HepG2 (cell line): ENCODE results near the gene VPS52. TPM values are rescaled to one million over a fixed set of nuclear protein-coding genes. Genes with fewer than 3 reads are reported as not detected.
A peak's percentile ranks its signal among the peaks of the same experiment; 100 is the strongest.

Source experiments
- ATAC-seq: fragments of 200-7000 bp; cut with Tn5 transposase; 3 replicates; pipeline ENCODE4 v1.9.1; 2020; ENCODE audit warnings: mild to moderate bottlenecking, moderate library complexity
- BruUV-seq: library from RNA; stranded (reverse); fragments of 400-500 nt; replicated peaks from 2 replicates; lab custom pipeline; 2021; lab: Mats Ljungman, UMichigan
- CTCF ChIA-PET: fragments of 300-600 bp; formaldehyde crosslinking; extraction: SDS; loops from one replicate; lab custom pipeline; 2021; ENCODE audit warnings: low total read pairs, inconsistent platforms, low intra/inter-chr PET ratio; lab: Yijun Ruan, JAX
- POLR2A ChIA-PET: fragments of 350-600 bp; sonication (Branson Sonifier 250); formaldehyde crosslinking; loops from one replicate; lab custom pipeline; 2020; ENCODE audit warnings: antibody characterized with exemption, inconsistent platforms; lab: Yijun Ruan, JAX
- DNase-seq: peaks from one replicate; pipeline ENCODE4 v3.0.0-alpha.2; 2015; ENCODE audit warnings: low spot score
- FAIRE-seq: peaks from 3 replicates; lab custom pipeline; 2011; peaks lifted over from hg19 to GRCh38; lab: Jason Lieb, UNC
- H2AFZ ChIP-seq: one replicate; pipeline ENCODE4 v1.6.1; 2011; ENCODE audit warnings: low read length, inconsistent platforms
- H3K27ac ChIP-seq: fragments of 300-600 bp; 3 replicates; pipeline ENCODE4 v1.8.0; 2011; ENCODE audit warnings: mixed run types, mild to moderate bottlenecking, mixed read lengths, low read length, inconsistent platforms; ENCODE audit not compliant: insufficient read depth; ENCODE audit errors: extremely low read length
- H3K27me3 ChIP-seq, 2 experiments: fragments of 200-600 bp in 1 of 2; 2 replicates in 1 of 2; 3 replicates in 1 of 2; pipeline versions ENCODE4 v1.6.0 to v1.8.0; 2011; ENCODE audit warnings: low read length in 2 of 2, mild to moderate bottlenecking in 2 of 2, moderate library complexity in 2 of 2, inconsistent platforms in 1 of 2; ENCODE audit not compliant: insufficient read depth in 2 of 2, control insufficient read depth in 1 of 2
- H3K36me3 ChIP-seq, 2 experiments: fragments of 200-600 bp in 1 of 2; replicated peaks in 1 of 2; 2 replicates in 1 of 2; 3 replicates in 1 of 2; pipeline versions ENCODE4 v1.5.1 to v1.8.0; 2011; ENCODE audit warnings: low read length in 2 of 2, inconsistent platforms in 1 of 2; ENCODE audit not compliant: insufficient read depth in 2 of 2, control insufficient read depth in 1 of 2
- H3K4me1 ChIP-seq: 2 replicates; pipeline ENCODE4 v1.5.1; 2012; ENCODE audit warnings: low read length, inconsistent platforms; ENCODE audit not compliant: insufficient read depth
- H3K4me2 ChIP-seq: 2 replicates; pipeline ENCODE4 v1.6.0; 2011; ENCODE audit warnings: low read depth, low read length, inconsistent platforms
- H3K4me3 ChIP-seq, 3 experiments: fragments of 200-600 bp in 1 of 3; sonication (generic), shearing (Covaris generic) in 1 of 3; replicated peaks in 1 of 3; 2 replicates each; pipeline ENCODE4 v1.5.1; 2011 to 2016; ENCODE audit warnings: low read length in 3 of 3, inconsistent platforms in 2 of 3, low read depth in 2 of 3, mild to moderate bottlenecking in 2 of 3, control low read depth in 1 of 3, mixed read lengths in 1 of 3; ENCODE audit not compliant: insufficient read depth in 1 of 3
- H3K79me2 ChIP-seq: one replicate; pipeline ENCODE4 v1.6.1; 2011; ENCODE audit warnings: low read length, inconsistent platforms; ENCODE audit not compliant: insufficient read depth
- H3K9ac ChIP-seq: 2 replicates; pipeline ENCODE4 v1.6.0; 2011; ENCODE audit warnings: mild to moderate bottlenecking, low read depth, low read length, inconsistent platforms; ENCODE audit not compliant: insufficient read depth
- H3K9me3 ChIP-seq: 2 replicates; pipeline ENCODE4 v1.5.1; 2012; ENCODE audit warnings: mild to moderate bottlenecking, low read length
- H4K20me1 ChIP-seq: 2 replicates; pipeline ENCODE4 v1.6.0; 2011; ENCODE audit warnings: inconsistent platforms, mild to moderate bottlenecking, low read length, moderate library complexity; ENCODE audit not compliant: insufficient read depth
- ETS1 ChIP-seq: sonication (generic); formaldehyde crosslinking; IDR thresholded peaks from 2 replicates; pipeline ENCODE4 v1.4.0; 2020; ENCODE audit warnings: missing genetic modification reagents
- HDAC2 ChIP-seq: sonication (generic); formaldehyde crosslinking; IDR thresholded peaks from 2 replicates; pipeline ENCODE4 v1.4.0; 2020; ENCODE audit warnings: missing genetic modification reagents
- ISL2 ChIP-seq: sonication (generic); formaldehyde crosslinking; IDR thresholded peaks from 2 replicates; pipeline ENCODE4 v1.5.0; 2020; ENCODE audit warnings: missing genetic modification reagents
- KMT2A ChIP-seq: sonication (generic); formaldehyde crosslinking; IDR thresholded peaks from 2 replicates; pipeline ENCODE4 v1.4.0; 2020; ENCODE audit warnings: missing genetic modification reagents
- PPARG ChIP-seq: conservative IDR thresholded peaks from 2 replicates; pipeline ENCODE4 v1.6.1; 2016; ENCODE audit warnings: missing biosample characterization, missing genetic modification reagents
- PREB ChIP-seq: sonication (generic); formaldehyde crosslinking; IDR thresholded peaks from 2 replicates; pipeline ENCODE4 v1.4.0; 2020; ENCODE audit warnings: missing genetic modification reagents
- SIX1 ChIP-seq: sonication (generic); formaldehyde crosslinking; IDR thresholded peaks from 2 replicates; pipeline ENCODE4 v1.4.0; 2020; ENCODE audit warnings: missing genetic modification reagents, borderline replicate concordance
- ZC3H13 ChIP-seq: sonication (generic); formaldehyde crosslinking; IDR thresholded peaks from 2 replicates; pipeline ENCODE4 v1.8.1; 2023; ENCODE audit warnings: mild to moderate bottlenecking, missing genetic modification reagents, moderate library complexity
- ZC3H4 ChIP-seq: sonication (generic); formaldehyde crosslinking; IDR thresholded peaks from 2 replicates; pipeline ENCODE4 v1.4.0; 2020; ENCODE audit warnings: missing genetic modification reagents, borderline replicate concordance
- ZFP90 ChIP-seq: sonication (generic); formaldehyde crosslinking; IDR thresholded peaks from 2 replicates; pipeline ENCODE4 v1.8.0; 2022; ENCODE audit warnings: missing genetic modification reagents, mild to moderate bottlenecking, inconsistent platforms, borderline replicate concordance
- ZNF17 ChIP-seq: sonication (generic); formaldehyde crosslinking; IDR thresholded peaks from 2 replicates; pipeline ENCODE4 v1.5.0; 2020; ENCODE audit warnings: mild to moderate bottlenecking, missing genetic modification reagents
- ZNF232 ChIP-seq: sonication (generic); formaldehyde crosslinking; IDR thresholded peaks from 2 replicates; pipeline ENCODE4 v1.4.0; 2020; ENCODE audit warnings: missing genetic modification reagents, borderline replicate concordance
- WGBS: methylation state at CpG from one replicate; pipeline ENCODE4 v1.1.6; 2017; ENCODE audit warnings: low lambda C conversion rate; 5-methylcytosine and 5-hydroxymethylcytosine counted together
- in situ Hi-C: cut with HindIII; loops from 2 replicates; pipeline ENCODE4 v1.10.0; 2017; ENCODE audit warnings: low pct_unique_long_range_greater_than_20kb; ENCODE audit not compliant: extremely low pct_ligation_motif_present
- intact Hi-C: fragments of 100-400 bp; cut with micrococcal nuclease; formaldehyde crosslinking; loops from one replicate; pipeline ENCODE4 v1.10.0; 2022; ENCODE audit not compliant: unreplicated experiment
- polyA plus RNA-seq, 8 experiments: library from polyadenylated mRNA; depleted of rRNA in 3 of 8; stranded (reverse) in 7 of 8; unstranded in 1 of 8; fragments of >200 nt; fragmentation: Illumina TruSeq in 4 of 8; extraction: Trizol in 4 of 8; gene quantifications; 2 replicates each; pipeline versions ENCODE4 v1.2.1 to v1.2.3, GENCODE V29; 2011 to 2016; ENCODE audit warnings: low read depth in 4 of 8, missing spikeins in 1 of 8, mixed read lengths in 1 of 8; ENCODE audit not compliant: insufficient read depth in 1 of 8
- total RNA-seq, 5 experiments: library from RNA; depleted of rRNA; stranded (reverse); fragments of >200 nt; fragmentation: Illumina TruSeq; extraction: Trizol; gene quantifications; 2 replicates each; pipeline ENCODE4 v1.2.3, GENCODE V29; 2016; ENCODE audit warnings: low read depth in 1 of 5
- TF ChIP-seq, protein P1 (sequence below): sonication (generic); formaldehyde crosslinking; IDR thresholded peaks from 2 replicates; pipeline ENCODE4 v1.4.0; 2020; ENCODE audit warnings: mild to moderate bottlenecking, missing genetic modification reagents
- TF ChIP-seq, protein P2 (sequence below), 2 experiments: IDR thresholded peaks; 2 replicates each; pipeline ENCODE4 v1.6.1; 2011 to 2012; ENCODE audit warnings: low read length in 2 of 2, borderline replicate concordance in 1 of 2, low read depth in 1 of 2, mild to moderate bottlenecking in 1 of 2, moderate library complexity in 1 of 2

Gene VPS52
- total and polyA plus RNA-seq, 2 of the 13 experiments (the other 11 are each of a cell fraction or from before 2014, with no cell fraction given): 48.9 to 85.5 TPM

DNA sequence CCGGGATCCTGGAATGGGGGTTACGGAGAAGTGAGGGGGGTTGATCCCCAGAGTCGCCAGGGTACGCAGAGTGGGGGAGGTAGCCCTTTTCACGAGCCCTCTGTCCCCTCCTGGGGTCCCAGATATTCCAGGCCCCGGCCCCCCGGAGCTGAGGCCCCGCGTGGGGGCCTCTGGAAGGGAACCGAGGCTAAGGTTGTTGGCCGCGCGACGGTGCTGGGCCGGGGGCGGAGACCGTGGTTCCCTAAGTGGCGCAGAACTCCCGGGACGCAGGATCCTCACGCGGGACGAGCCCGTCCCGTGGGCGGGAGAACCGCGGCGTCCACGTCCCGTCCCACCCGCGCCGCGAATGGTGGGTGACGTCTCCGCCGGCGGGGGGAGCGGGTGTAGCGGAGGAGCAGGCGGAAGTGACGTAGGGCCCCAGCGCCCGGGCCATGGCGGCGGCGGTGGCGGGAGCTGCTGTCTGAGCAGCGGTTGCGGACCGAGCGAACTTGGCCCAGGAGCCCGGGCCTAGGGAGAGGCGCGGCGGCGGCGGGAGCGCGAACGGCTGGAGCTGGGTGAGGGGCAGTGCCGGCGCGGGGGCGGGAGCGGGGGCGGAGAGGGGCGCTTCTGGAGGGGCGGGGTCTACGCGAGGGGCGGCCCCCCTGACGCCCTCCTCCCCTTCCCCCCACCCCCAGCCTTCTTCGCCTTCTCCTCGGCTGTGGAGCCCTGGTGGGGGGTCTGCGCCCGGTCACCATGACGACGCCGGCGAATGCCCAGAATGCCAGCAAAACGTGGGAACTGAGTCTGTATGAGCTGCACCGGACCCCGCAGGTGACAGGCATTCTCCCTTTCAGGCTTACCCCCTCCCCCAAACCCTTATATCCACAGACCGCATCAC is 63.3 kb downstream of the VPS52 start, which contains the start of gene RING1 (continued):
- TF ChIP-seq, protein P1, sequence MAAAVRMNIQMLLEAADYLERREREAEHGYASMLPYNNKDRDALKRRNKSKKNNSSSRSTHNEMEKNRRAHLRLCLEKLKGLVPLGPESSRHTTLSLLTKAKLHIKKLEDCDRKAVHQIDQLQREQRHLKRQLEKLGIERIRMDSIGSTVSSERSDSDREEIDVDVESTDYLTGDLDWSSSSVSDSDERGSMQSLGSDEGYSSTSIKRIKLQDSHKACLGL (CRISPR knock-in tag): peak; percentile 92
- TF ChIP-seq KMT2A (CRISPR knock-in tag) (peak; percentile 90), ZNF232 (CRISPR knock-in tag) (peak; percentile 53; the same call in 1 of the 2 replicates), PREB (CRISPR knock-in tag) (no peak)

DNA sequence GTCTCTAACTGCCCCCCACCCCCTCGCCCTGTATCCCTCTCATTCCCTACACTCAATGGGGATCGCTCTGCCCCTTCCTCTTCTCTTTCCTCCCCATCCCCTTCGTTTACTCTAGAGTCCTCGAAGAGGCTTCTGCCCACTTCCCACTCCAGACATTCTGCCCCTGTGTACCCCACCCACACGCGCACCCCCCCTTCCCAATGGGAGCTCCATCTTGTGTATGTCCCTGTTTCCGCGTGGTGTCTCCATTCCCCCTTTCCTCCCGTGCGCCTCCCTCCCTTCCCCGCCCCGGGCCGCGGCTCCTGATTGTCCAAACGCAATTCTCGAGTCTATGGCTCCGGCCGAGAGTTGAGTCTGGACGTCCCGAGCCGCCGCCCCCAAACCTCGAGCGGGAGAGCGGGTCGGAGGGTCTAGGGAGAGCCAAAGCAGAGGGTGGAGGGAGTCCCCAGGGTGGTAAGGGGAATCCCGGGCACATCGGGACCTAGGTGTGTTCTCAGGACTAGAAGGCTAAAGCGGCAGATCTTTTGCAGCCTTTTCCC is 64.1 kb downstream of the VPS52 start:
- H3K9ac ChIP-seq: peak overlapping the region; percentile 94
- BruUV-seq: TSS peak; percentile 99
- POLR2A ChIA-PET: interaction anchor here (1.0 to 3.2 kb wide), 11 partner anchors 8 to 236 kb away, joined by 3 to 33 read pairs (median 8); partner anchors contain the start of genes PFDN6, RPS18, VPS52 and ZBTB22
- peaks cover 6 to 24% of the 10 kb centered on the region in 2 experiments for H3K36me3 ChIP-seq
- CTCF ChIA-PET: no interaction called here
- WGBS: 9% methylated on average over 28 of the region's 29 CpGs
- peak overlapping the region; percentile 6 for H2AFZ ChIP-seq
- ATAC-seq (peak; percentile 8), FAIRE-seq (no peak), DNase-seq (no peak)
- H3K27ac ChIP-seq: peak overlapping the region; percentile 76
- no peaks in the 10 kb centered on the region for H3K9me3 ChIP-seq
- peaks cover 21% of the 10 kb centered on the region for H3K79me2 ChIP-seq
- peak overlapping the region; percentile 87 for H3K4me2 ChIP-seq
- peaks cover 58% of the 10 kb centered on the region for H3K4me1 ChIP-seq
- in situ Hi-C loops: loop anchor here (10.0 kb wide), 1 partner anchor 207 kb away; the partner anchor contains the start of genes CUTA and PHF1
- intact Hi-C loops: no loop called here
- peaks cover 10% of the 10 kb centered on the region; the same call in 1 of the 2 replicates for H4K20me1 ChIP-seq
- H3K27me3 ChIP-seq: no peaks in the 10 kb centered on the region; a peak in 1 of 5 replicates
- peak overlapping the region; percentile 90 to 93 (median 91) for H3K4me3 ChIP-seq
- no peak for TF ChIP-seq ZNF17 (CRISPR knock-in tag)
- TF ChIP-seq, protein P2, sequence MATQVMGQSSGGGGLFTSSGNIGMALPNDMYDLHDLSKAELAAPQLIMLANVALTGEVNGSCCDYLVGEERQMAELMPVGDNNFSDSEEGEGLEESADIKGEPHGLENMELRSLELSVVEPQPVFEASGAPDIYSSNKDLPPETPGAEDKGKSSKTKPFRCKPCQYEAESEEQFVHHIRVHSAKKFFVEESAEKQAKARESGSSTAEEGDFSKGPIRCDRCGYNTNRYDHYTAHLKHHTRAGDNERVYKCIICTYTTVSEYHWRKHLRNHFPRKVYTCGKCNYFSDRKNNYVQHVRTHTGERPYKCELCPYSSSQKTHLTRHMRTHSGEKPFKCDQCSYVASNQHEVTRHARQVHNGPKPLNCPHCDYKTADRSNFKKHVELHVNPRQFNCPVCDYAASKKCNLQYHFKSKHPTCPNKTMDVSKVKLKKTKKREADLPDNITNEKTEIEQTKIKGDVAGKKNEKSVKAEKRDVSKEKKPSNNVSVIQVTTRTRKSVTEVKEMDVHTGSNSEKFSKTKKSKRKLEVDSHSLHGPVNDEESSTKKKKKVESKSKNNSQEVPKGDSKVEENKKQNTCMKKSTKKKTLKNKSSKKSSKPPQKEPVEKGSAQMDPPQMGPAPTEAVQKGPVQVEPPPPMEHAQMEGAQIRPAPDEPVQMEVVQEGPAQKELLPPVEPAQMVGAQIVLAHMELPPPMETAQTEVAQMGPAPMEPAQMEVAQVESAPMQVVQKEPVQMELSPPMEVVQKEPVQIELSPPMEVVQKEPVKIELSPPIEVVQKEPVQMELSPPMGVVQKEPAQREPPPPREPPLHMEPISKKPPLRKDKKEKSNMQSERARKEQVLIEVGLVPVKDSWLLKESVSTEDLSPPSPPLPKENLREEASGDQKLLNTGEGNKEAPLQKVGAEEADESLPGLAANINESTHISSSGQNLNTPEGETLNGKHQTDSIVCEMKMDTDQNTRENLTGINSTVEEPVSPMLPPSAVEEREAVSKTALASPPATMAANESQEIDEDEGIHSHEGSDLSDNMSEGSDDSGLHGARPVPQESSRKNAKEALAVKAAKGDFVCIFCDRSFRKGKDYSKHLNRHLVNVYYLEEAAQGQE (IDR thresholded peaks at IDR 0.05; ENCODE audit: borderline replicate concordance in 1 of 2, low read depth in 1 of 2, low read length in 2 of 2): no peak
- no peak for TF ChIP-seq HDAC2 (CRISPR knock-in tag)
- TF ChIP-seq ISL2: no peak
- TF ChIP-seq ZC3H4 (CRISPR knock-in tag): peak; percentile 54; the same call in 1 of the 2 replicates
- TF ChIP-seq ETS1 (CRISPR knock-in tag): no peak
- TF ChIP-seq PPARG (CRISPR knock-in tag): no peak
- TF ChIP-seq ZC3H13: no peak
- 0 out of 2 replicates have a peak, but pooled peaks have one; percentile 32 for TF ChIP-seq ZFP90
- TF ChIP-seq SIX1 (CRISPR knock-in tag): no peak
